Activated T-helper 1 cell treated with Interleukin-2 at 50 U/mL for 16 hours (primary cell): ENCODE measurements around the gene KLHL3.

Source experiments
- DNase-seq: peaks from one replicate; pipeline ENCODE4 v3.0.0-alpha.2; 2020; ENCODE audit warnings: low read depth

KLHL3 gene

DNA sequence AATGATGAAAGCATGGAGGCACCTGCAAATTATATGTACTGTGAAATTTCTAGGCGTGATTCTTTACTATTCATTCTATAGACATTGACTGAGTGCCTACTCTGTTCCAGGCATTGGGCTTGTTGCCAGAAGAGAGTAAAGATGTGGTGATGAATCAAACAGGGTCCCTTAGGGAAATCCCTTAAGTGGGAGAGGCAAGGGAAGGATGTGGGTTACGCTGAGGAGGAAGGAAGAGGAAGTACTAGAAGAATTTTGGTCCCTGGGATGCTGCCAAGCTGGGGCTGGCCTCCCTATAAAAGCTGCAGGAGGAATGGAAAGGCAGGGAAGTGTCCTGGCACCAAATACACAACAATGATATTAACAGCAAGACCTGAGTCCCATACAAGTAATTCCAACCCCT is 160.0 kb downstream of the KLHL3 start:
- DNase-seq, result no peak

DNA sequence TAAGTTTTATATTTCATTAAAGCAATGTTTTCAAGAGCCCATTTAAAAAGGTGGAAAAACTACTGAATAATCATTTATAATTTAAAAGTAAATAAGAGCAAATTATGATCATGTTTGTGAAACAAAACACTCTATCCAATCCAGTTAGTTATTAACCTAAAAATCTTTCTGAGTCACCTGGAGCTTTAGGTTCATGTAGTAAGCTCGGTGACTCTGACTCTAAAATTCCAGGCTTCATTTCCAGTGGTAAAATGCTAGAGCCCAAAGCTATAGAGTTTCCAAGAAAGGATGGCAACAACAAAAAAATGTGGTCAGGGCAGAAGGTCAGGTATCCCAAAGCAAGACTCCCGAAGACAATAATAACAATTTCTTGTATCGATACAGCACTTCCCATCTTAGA is 160.7 kb downstream of the KLHL3 start:
- no peak for DNase-seq

DNA sequence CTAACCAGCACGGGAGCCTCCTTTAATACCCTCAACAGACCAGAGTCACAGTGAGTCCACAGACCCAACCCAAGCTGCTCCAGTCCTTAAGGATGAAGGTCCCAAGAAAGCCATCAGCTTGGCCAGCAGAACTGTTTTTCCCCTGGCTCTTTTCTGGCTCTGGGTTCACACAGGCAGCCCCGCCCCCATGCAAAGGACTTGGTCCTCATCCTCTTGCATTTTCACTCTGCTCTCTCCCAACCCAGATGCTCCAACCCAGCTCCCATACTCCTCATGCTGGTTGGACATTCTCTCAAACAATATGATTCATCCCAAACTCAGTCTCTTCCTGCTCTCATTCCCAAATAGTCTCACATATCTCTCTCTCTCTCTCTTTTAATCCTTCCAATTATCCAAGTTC is 162.5 kb downstream of the KLHL3 start:
- DNase-seq, result no peak

DNA sequence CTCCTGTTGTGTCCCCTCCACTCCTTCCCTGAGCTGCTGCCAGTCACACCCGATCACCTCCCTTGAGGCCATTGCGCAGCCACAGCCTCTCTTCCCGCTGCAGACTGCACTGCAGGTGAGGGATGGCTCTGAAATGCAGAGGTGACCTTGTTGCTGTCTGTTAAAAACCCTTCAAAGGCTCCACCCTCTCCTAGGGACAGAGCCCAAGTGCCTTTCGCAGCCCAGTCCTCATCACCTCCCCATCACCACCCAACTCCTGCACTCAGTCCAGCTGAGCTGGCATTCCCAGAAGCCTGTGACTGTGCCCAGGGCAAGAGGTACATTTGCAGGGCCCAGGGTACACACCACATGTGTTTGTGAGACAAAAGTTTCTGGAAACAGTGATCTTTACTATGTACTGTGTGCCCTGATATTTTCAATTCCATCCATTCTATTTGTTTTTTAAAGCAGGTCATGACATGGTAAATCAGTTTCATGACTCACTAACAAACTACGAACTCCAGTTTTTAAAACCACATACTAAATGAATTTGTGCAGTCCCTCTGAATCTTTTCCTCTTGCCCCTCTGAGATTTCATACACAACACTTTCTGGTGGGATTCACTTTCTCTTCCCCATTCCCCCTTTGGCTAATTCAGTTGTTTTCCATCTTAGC is 163.7 kb downstream of the KLHL3 start:
- no peak for DNase-seq

DNA sequence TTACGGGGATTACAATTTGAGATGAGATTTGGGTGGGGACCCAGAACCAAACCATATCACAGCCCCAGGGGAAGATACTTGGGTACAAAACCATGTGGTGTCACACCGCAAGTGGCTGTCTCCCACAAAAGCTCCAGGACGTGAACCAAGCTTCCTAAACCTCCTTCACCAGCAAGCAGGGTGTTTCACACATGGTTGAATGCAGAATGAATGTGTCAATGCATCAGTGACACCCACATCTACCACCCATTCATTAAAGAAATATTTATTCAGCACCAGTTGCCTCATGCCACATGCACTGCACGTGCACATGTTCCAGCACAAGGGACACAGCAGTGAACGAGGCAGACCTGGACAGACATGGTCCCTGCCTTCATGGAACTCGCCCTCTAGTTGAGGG is 165.8 kb downstream of the KLHL3 start:
- DNase-seq, result no peak
